NT2/D1 (cell line): ENCODE measurements around the gene CDC14B.

Experiments
- SUZ12 ChIP-seq: IDR thresholded peaks from 2 replicates; pipeline ENCODE4 v1.6.1; 2011; ENCODE audit not compliant: insufficient read length, insufficient read depth; ENCODE audit errors: extremely low read depth
- YY1 ChIP-seq: IDR thresholded peaks from 2 replicates; pipeline ENCODE4 v1.6.1; 2011; ENCODE audit not compliant: insufficient read length, insufficient read depth
- ZNF274 ChIP-seq: IDR thresholded peaks from 2 replicates; pipeline ENCODE4 v1.6.1; 2011; ENCODE audit warnings: mild to moderate bottlenecking, low read depth, low read length

- TF ChIP-seq SUZ12 (no peak), YY1 (no peak), ZNF274 (no peak)
Observed at GRCh38 chr9:96554326-96554725, 65.3 kb downstream of the CDC14B start.
